H1 (cell line): ENCODE measurements around the gene U2AF1L4. TPM values are rescaled to one million over a fixed set of nuclear protein-coding genes. Genes with fewer than 3 reads are reported as not detected.

Source experiments
- polyA plus RNA-seq, 7 experiments: library from polyadenylated mRNA; depleted of rRNA in 3 of 7; stranded (reverse) in 5 of 7; unstranded in 2 of 7; fragments of >200 nt in 5 of 7; fragments of 200-250 nt in 2 of 7; gene quantifications; 1 replicate in 5 of 7; 2 replicates in 1 of 7; 4 replicates in 1 of 7; pipeline versions ENCODE4 v1.2.1 to v1.2.3, GENCODE V29; 2011 to 2013; ENCODE audit warnings: missing spikeins in 2 of 7, mixed read lengths in 2 of 7
- total RNA-seq: library from RNA; stranded (reverse); fragmentation: NEBNext Ultra II Directional; extraction: Animal tissue kit (Norgen Biotek cat#: 25700); gene quantifications from 2 replicates; pipeline ENCODE4 v1.2.1, GENCODE V29; 2021
- TF ChIP-seq, protein P1 (sequence below): IDR thresholded peaks from 2 replicates; pipeline ENCODE4 v1.6.1; 2012; ENCODE audit warnings: inconsistent platforms

Gene U2AF1L4
- total and polyA plus RNA-seq, 2 of the 8 experiments (the other 6 are each of a cell fraction or from before 2014, with no cell fraction given) = 15.1 to 32.7 TPM

- TF ChIP-seq, protein P1, sequence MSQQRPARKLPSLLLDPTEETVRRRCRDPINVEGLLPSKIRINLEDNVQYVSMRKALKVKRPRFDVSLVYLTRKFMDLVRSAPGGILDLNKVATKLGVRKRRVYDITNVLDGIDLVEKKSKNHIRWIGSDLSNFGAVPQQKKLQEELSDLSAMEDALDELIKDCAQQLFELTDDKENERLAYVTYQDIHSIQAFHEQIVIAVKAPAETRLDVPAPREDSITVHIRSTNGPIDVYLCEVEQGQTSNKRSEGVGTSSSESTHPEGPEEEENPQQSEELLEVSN = no peak
- TF ChIP-seq, all 59 proteins: peak for 0
Measured at GRCh38 chr19:35696835-35697234, 48.4 kb downstream of the U2AF1L4 start (continued).
